Activated CD8-positive, alpha-beta T cell treated with anti-CD3 and anti-CD28 coated beads for 36 hours (primary cell): ENCODE measurements around the gene ITSN2. TPM values are rescaled to one million over a fixed set of nuclear protein-coding genes. Genes with fewer than 3 reads are reported as not detected.
"Not testable (repeated sequence)": the region's sequence is repeated elsewhere in the genome, so short reads cannot be mapped to it uniquely, and the experiment has no call there.

Source experiments
- ATAC-seq: fragments of 200-7000 bp; cut with Tn5 transposase; one replicate; pipeline ENCODE4 v1.10.0; 2021; ENCODE audit warnings: mild to moderate bottlenecking, moderate library complexity
- CTCF ChIA-PET: fragments of 350-600 bp; sonication (Branson Sonifier 250); formaldehyde crosslinking; loops from one replicate; lab custom pipeline; 2021; ENCODE audit warnings: antibody characterized with exemption; lab: Charles Lee
- POLR2A ChIA-PET: fragments of 350-600 bp; sonication (Branson Sonifier 250); formaldehyde crosslinking; loops from one replicate; lab custom pipeline; 2021; ENCODE audit warnings: antibody characterized with exemption; lab: Charles Lee
- DNase-seq: peaks from one replicate; pipeline ENCODE4 v3.0.0-alpha.2; 2020
- H3K27ac Mint-ChIP-seq: one replicate; pipeline ENCODE4 v1.8.0; 2021; ENCODE audit warnings: mild to moderate bottlenecking, mixed read lengths
- H3K27me3 Mint-ChIP-seq: one replicate; pipeline ENCODE4 v1.8.0; 2021; ENCODE audit warnings: mixed read lengths
- H3K36me3 Mint-ChIP-seq: one replicate; pipeline ENCODE4 v1.8.0; 2021; ENCODE audit warnings: low read depth, mixed read lengths
- H3K4me1 Mint-ChIP-seq: one replicate; pipeline ENCODE4 v1.8.0; 2021; ENCODE audit warnings: low read depth, mixed read lengths
- H3K4me3 Mint-ChIP-seq: one replicate; pipeline ENCODE4 v1.8.0; 2021; ENCODE audit warnings: mild to moderate bottlenecking, moderate library complexity, mixed read lengths
- H3K9me3 Mint-ChIP-seq: one replicate; pipeline ENCODE4 v1.8.0; 2021; ENCODE audit warnings: mixed read lengths
- CTCF ChIP-seq: fragments of 200-600 bp; IDR thresholded peaks from one replicate; pipeline ENCODE4 v1.8.0; 2022; ENCODE audit warnings: antibody characterized with exemption, mild to moderate bottlenecking
- intact Hi-C: fragments of 100-400 bp; cut with micrococcal nuclease; formaldehyde crosslinking; loops from one replicate; pipeline ENCODE4 v1.10.0; 2022
- total RNA-seq, 2 experiments: library from RNA; stranded (reverse); gene quantifications; one replicate each; pipeline ENCODE4 v1.2.3, GENCODE V29; 2021

Gene ITSN2
- total RNA-seq, 2 experiments from 2014 or later = 44.0 to 48.6 TPM

GRCh38 chr2:24343225-24343882, 17.0 kb downstream of the ITSN2 start:
- peaks cover 2% of the 10 kb centered on the region for H3K36me3 Mint-ChIP-seq
- CTCF ChIA-PET = interaction anchor here (1.2 kb wide), 1 partner anchor 27 kb away, joined by 3 read pairs; no protein-coding TSS in a partner anchor

GRCh38 chr2:24342110-24342910, 18.0 kb downstream of the ITSN2 start:
- ChIA-PET CTCF (interaction anchor here (1.2 kb wide), 1 partner anchor 26 kb away, joined by 3 read pairs; no protein-coding TSS in a partner anchor), POLR2A (interaction anchor here (0.6 to 3.1 kb wide), 5 partner anchors 9 to 1354 kb away, joined by 3 to 15 read pairs (median 3); partner anchors contain the start of gene ITSN2)
- H3K9me3 Mint-ChIP-seq = no peaks in the 10 kb centered on the region
- intact Hi-C loops = no loop called here
- no peak for DNase-seq
- H3K27ac Mint-ChIP-seq = peak overlapping the region; percentile 10
- peak; percentile 57 for ATAC-seq
- peaks cover 59% of the 10 kb centered on the region for H3K4me1 Mint-ChIP-seq
- H3K36me3 Mint-ChIP-seq = peaks cover 2% of the 10 kb centered on the region
- TF ChIP-seq CTCF = no peak
- no peaks in the 10 kb centered on the region for H3K27me3 Mint-ChIP-seq
- H3K4me3 Mint-ChIP-seq = no peak overlapping the region

More at GRCh38 chr2:24343225-24343882, 17.0 kb downstream of the ITSN2 start:
- ATAC-seq (peak; percentile 20), DNase-seq (no peak)
- peak overlapping the region; percentile 72 for H3K27ac Mint-ChIP-seq
- TF ChIP-seq CTCF = no peak
- intact Hi-C loops = no loop called here
- no peaks in the 10 kb centered on the region for H3K27me3 Mint-ChIP-seq
- H3K4me3 Mint-ChIP-seq = no peak overlapping the region
- peaks cover 59% of the 10 kb centered on the region for H3K4me1 Mint-ChIP-seq
- H3K9me3 Mint-ChIP-seq = no peaks in the 10 kb centered on the region
- POLR2A ChIA-PET = interaction anchor here (3.1 kb wide), 1 partner anchor 16 kb away, joined by 15 read pairs; the partner anchor contains the start of gene ITSN2

GRCh38 chr2:24339856-24340262, 20.5 kb downstream of the ITSN2 start:
- Mint-ChIP-seq H3K36me3 (peaks cover 2% of the 10 kb centered on the region), H3K4me1 (peaks cover 61% of the 10 kb centered on the region), H3K27ac (no peak overlapping the region), H3K4me3 (no peak overlapping the region), H3K27me3 (no peaks in the 10 kb centered on the region), H3K9me3 (no peaks in the 10 kb centered on the region)
- TF ChIP-seq CTCF = no peak
- ChIA-PET POLR2A (no interaction called here), CTCF (no interaction called here)
- intact Hi-C loops = no loop called here
- DNase-seq = no peak
- no peak for ATAC-seq

GRCh38 chr2:24339098-24339497, 21.2 kb downstream of the ITSN2 start:
- peaks cover 63% of the 10 kb centered on the region for H3K4me1 Mint-ChIP-seq
- DNase-seq, H3K27me3 Mint-ChIP-seq, CTCF ChIA-PET, H3K4me3 Mint-ChIP-seq, H3K36me3 Mint-ChIP-seq, intact Hi-C loops, H3K27ac Mint-ChIP-seq, H3K9me3 Mint-ChIP-seq, ATAC-seq, POLR2A ChIA-PET: not testable (repeated sequence)

GRCh38 chr2:24337890-24338289, 22.4 kb downstream of the ITSN2 start:
- no peaks in the 10 kb centered on the region for H3K27me3 Mint-ChIP-seq
- POLR2A ChIA-PET = no interaction called here

More at GRCh38 chr2:24337890-24338289, 22.4 kb downstream of the ITSN2 start:
- Mint-ChIP-seq H3K27ac (no peak overlapping the region), H3K4me1 (peaks cover 63% of the 10 kb centered on the region), H3K4me3 (no peak overlapping the region), H3K9me3 (no peaks in the 10 kb centered on the region), H3K36me3 (peaks cover 2% of the 10 kb centered on the region)
- CTCF ChIA-PET = interaction anchor here (0.9 kb wide), 1 partner anchor 21 kb away, joined by 3 read pairs; no protein-coding TSS in a partner anchor
- ATAC-seq (no peak), DNase-seq (no peak)
- intact Hi-C loops = no loop called here
- TF ChIP-seq CTCF = no peak
